Subcutaneous adipose tissue (tissue), 4 donors: ENCODE measurements around the gene CEP85. TPM values are rescaled to one million over a fixed set of nuclear protein-coding genes. Genes with fewer than 3 reads are reported as not detected.

Experiments used
- total RNA-seq, 4 donors: library from RNA; depleted of rRNA; stranded (reverse); fragments of >200 nt; gene quantifications; one replicate each; pipeline ENCODE4 v1.1.0, GENCODE V29; 2016
- TF ChIP-seq, protein P1 (sequence below): fragments of 450-650 bp; IDR thresholded peaks from one replicate; pipeline ENCODE4 v1.5.1; 2016; ENCODE audit warnings: low read depth, mild to moderate bottlenecking, control low read depth, antibody characterized with exemption, moderate library complexity

Gene CEP85
- total RNA-seq, 4 donors from 2014 or later = 3.7 to 5.4 (median 4.4) TPM

DNA sequence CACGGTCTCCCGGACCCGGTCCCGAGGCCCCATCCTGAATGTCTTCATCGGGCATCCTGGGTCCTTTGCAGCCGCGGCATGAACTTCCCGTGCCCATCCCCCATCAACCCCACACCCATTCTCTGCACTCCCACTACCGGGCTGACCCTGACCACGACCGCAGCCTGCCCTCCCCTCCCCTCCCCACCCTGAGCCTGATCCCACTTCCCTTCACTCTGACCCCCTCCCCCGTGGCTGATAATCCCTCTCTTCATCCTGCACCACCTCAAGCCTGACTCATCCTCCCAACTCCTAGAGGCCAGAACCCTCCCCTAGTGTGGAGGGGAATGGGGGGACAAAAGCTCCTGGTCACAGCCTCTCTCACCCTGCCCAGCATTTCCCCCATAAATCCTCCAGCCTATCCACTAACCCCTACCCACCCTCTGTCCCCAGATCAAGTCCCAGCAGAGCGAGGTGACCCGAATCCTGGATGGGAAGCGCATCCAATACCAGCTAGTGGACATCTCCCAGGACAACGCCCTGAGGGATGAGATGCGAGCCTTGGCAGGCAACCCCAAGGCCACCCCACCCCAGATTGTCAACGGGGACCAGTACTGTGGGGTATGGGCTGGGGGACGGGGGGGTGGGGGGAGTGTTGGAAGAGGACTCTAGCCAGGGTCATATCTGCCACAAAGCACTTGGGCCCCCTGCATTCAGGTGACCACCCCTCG lies 46.5 kb downstream of the CEP85 start:
- TF ChIP-seq, protein P1, sequence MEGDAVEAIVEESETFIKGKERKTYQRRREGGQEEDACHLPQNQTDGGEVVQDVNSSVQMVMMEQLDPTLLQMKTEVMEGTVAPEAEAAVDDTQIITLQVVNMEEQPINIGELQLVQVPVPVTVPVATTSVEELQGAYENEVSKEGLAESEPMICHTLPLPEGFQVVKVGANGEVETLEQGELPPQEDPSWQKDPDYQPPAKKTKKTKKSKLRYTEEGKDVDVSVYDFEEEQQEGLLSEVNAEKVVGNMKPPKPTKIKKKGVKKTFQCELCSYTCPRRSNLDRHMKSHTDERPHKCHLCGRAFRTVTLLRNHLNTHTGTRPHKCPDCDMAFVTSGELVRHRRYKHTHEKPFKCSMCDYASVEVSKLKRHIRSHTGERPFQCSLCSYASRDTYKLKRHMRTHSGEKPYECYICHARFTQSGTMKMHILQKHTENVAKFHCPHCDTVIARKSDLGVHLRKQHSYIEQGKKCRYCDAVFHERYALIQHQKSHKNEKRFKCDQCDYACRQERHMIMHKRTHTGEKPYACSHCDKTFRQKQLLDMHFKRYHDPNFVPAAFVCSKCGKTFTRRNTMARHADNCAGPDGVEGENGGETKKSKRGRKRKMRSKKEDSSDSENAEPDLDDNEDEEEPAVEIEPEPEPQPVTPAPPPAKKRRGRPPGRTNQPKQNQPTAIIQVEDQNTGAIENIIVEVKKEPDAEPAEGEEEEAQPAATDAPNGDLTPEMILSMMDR = no peak

DNA sequence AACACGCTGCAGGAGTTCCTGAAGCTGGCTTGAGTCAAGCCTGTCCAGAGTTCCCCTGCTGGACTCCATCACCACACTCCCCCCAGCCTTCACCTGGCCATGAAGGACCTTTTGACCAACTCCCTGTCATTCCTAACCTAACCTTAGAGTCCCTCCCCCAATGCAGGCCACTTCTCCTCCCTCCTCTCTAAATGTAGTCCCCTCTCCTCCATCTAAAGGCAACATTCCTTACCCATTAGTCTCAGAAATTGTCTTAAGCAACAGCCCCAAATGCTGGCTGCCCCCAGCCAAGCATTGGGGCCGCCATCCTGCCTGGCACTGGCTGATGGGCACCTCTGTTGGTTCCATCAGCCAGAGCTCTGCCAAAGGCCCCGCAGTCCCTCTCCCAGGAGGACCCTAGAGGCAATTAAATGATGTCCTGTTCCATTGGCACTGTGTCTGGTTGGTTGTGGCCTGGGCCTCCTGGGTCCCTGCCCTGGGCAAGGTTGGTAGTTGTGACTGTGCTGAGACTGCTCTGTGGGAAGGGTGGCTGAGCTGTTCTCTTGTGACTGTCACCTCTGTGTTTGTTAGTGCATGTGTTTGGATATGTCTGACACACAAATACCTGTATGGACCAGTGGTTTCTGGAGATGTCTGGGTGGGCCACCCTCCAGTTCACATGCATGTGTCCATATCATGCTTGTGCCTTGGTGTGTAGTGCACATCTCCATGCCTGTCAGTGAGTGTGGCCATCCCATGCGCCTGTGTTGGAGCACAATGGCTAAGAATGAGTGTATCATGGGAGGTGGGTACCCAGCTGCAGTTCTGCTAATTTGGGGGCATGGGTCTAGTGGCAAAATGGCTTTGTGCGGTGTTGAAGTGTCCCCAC lies 47.3 kb downstream of the CEP85 start:
- TF ChIP-seq, protein P1 = no peak

DNA sequence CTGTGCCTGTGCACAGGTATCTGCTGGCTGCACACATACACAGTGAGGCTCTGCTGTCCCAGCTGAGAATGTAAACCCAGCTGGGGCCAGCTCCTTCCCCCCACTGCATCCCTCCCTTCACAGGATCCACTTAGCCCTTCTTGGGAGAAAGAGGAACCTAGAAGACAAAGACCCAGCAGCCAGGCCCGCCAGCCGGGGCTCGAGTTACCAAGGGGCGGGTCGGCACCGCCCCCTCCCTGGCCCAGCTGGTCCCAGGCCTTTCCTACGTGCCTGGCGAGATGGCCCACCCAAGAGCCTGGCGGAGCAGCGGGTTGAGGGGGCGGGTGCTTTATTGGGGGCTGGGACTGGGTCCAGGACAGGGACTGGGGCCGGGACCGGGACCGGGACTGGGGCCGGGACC lies 48.0 kb downstream of the CEP85 start:
- TF ChIP-seq, protein P1 = no peak

GRCh38 chr1:26282401-26282918 lies 48.5 kb downstream of the CEP85 start:
- TF ChIP-seq, protein P1 = no peak

GRCh38 chr1:26283279-26283853 lies 49.4 kb downstream of the CEP85 start:
- TF ChIP-seq, protein P1 = no peak

DNA sequence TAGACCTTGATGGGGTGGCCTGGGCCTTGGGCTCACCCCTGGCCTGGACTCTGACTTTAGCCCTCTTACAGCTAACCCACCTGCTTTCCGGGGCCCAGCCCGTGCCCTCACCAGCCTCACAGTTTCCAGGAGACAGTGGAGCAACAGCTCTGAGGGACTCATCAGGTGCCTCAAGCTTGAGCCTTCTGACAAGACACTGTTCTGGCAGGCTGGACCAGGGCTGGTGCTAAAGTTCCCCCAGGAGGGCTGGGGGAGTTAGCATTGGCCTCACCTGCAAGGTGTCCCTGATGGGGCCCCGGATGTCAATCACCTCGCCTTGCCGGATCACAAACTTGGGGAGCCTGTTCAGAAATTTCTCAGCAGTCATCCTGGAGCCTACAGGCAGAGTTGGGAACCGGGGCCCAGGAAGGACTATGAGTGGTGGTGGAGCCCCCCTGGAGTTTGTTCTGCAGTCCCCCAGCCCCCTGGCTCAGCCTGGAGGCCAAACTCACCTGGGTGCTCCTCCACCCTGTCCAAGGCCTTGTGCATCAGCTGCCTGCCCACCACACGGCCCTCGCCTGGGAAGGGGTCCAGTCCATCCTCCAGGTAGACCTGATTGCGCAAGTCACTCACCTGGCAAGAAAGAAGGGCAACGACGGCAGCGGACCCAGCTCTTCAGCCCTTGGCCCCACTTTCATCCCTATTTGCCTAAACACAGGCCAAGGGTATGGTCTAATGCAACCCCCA lies 50.0 kb downstream of the CEP85 start:
- TF ChIP-seq, protein P1 = no peak
